Measurements from ENCODE around the gene P2RY13. TPM values are rescaled to one million over a fixed set of nuclear protein-coding genes. Genes with fewer than 3 reads are reported as not detected.

P2RY13 gene
- total and polyA plus RNA-seq, 10 of the 15 experiments (the other 5 are each of a cell fraction or from before 2014, with no cell fraction given), result not detected

DNA sequence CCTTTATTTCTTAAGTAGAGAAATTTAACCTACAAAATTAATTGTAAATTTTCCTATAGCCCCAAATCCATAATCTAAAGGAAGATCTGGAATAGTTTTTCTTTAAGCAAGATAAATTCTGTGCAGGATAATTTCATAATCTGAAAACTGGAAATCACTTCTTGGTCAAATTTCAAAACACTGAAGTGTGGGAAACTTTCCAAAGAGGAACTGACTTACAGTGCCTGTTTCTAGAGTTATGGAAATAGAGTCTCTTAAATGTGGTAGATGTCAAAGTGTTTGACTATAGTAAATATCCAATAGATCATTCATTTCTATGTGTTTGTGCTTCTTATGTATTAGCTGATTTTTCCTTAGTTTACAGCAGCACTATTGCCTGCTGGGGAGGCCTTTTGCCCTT is 1.6 kb upstream of the P2RY13 start:
- H3K27me3 ChIP-seq (replicated peaks in 1 of 2; ENCODE audit: control insufficient read depth in 2 of 2, insufficient read depth in 2 of 2, low read length in 1 of 2), result 0 out of 4 replicates have a peak, but pooled peaks cover 0 to 3% of the 10 kb centered on the region in 2 experiments
- TF ChIP-seq NR2C1 (IDR thresholded peaks at IDR 0.05) (no peak), GATAD2B (conservative IDR thresholded peaks at IDR 0.05; ENCODE audit: low read depth) (no peak), ZSCAN29 (IDR thresholded peaks at IDR 0.05) (no peak), DPF2 (IDR thresholded peaks at IDR 0.05) (no peak), SREBF1 (IDR thresholded peaks at IDR 0.05; ENCODE audit: low read length) (no peak)
- TF ChIP-seq, protein P1, sequence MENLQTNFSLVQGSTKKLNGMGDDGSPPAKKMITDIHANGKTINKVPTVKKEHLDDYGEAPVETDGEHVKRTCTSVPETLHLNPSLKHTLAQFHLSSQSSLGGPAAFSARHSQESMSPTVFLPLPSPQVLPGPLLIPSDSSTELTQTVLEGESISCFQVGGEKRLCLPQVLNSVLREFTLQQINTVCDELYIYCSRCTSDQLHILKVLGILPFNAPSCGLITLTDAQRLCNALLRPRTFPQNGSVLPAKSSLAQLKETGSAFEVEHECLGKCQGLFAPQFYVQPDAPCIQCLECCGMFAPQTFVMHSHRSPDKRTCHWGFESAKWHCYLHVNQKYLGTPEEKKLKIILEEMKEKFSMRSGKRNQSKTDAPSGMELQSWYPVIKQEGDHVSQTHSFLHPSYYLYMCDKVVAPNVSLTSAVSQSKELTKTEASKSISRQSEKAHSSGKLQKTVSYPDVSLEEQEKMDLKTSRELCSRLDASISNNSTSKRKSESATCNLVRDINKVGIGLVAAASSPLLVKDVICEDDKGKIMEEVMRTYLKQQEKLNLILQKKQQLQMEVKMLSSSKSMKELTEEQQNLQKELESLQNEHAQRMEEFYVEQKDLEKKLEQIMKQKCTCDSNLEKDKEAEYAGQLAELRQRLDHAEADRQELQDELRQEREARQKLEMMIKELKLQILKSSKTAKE (IDR thresholded peaks at IDR 0.05; ENCODE audit: low read depth, poor library complexity, severe bottlenecking), result no peak
- TF ChIP-seq, protein P2, sequence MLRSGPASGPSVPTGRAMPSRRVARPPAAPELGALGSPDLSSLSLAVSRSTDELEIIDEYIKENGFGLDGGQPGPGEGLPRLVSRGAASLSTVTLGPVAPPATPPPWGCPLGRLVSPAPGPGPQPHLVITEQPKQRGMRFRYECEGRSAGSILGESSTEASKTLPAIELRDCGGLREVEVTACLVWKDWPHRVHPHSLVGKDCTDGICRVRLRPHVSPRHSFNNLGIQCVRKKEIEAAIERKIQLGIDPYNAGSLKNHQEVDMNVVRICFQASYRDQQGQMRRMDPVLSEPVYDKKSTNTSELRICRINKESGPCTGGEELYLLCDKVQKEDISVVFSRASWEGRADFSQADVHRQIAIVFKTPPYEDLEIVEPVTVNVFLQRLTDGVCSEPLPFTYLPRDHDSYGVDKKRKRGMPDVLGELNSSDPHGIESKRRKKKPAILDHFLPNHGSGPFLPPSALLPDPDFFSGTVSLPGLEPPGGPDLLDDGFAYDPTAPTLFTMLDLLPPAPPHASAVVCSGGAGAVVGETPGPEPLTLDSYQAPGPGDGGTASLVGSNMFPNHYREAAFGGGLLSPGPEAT (IDR thresholded peaks at IDR 0.05; ENCODE audit: low read depth), result no peak
- TF ChIP-seq, protein P3, sequence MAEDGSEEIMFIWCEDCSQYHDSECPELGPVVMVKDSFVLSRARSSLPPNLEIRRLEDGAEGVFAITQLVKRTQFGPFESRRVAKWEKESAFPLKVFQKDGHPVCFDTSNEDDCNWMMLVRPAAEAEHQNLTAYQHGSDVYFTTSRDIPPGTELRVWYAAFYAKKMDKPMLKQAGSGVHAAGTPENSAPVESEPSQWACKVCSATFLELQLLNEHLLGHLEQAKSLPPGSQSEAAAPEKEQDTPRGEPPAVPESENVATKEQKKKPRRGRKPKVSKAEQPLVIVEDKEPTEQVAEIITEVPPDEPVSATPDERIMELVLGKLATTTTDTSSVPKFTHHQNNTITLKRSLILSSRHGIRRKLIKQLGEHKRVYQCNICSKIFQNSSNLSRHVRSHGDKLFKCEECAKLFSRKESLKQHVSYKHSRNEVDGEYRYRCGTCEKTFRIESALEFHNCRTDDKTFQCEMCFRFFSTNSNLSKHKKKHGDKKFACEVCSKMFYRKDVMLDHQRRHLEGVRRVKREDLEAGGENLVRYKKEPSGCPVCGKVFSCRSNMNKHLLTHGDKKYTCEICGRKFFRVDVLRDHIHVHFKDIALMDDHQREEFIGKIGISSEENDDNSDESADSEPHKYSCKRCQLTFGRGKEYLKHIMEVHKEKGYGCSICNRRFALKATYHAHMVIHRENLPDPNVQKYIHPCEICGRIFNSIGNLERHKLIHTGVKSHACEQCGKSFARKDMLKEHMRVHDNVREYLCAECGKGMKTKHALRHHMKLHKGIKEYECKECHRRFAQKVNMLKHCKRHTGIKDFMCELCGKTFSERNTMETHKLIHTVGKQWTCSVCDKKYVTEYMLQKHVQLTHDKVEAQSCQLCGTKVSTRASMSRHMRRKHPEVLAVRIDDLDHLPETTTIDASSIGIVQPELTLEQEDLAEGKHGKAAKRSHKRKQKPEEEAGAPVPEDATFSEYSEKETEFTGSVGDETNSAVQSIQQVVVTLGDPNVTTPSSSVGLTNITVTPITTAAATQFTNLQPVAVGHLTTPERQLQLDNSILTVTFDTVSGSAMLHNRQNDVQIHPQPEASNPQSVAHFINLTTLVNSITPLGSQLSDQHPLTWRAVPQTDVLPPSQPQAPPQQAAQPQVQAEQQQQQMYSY (CRISPR knock-in tag; IDR thresholded peaks at IDR 0.05), result no peak
- TF ChIP-seq, protein P4, sequence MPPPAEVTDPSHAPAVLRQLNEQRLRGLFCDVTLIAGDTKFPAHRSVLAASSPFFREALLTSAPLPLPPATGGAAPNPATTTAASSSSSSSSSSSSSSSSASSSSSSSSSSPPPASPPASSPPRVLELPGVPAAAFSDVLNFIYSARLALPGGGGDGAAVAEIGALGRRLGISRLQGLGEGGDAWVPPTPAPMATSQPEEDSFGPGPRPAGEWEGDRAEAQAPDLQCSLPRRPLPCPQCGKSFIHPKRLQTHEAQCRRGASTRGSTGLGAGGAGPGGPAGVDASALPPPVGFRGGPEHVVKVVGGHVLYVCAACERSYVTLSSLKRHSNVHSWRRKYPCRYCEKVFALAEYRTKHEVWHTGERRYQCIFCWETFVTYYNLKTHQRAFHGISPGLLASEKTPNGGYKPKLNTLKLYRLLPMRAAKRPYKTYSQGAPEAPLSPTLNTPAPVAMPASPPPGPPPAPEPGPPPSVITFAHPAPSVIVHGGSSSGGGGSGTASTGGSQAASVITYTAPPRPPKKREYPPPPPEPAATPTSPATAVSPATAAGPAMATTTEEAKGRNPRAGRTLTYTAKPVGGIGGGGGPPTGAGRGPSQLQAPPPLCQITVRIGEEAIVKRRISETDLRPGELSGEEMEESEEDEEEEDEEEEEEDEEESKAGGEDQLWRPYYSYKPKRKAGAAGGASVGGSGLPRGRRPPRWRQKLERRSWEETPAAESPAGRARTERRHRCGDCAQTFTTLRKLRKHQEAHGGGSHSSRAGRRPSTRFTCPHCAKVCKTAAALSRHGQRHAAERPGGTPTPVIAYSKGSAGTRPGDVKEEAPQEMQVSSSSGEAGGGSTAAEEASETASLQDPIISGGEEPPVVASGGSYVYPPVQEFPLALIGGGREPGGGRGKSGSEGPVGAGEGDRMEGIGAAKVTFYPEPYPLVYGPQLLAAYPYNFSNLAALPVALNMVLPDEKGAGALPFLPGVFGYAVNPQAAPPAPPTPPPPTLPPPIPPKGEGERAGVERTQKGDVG (CRISPR knock-in tag; IDR thresholded peaks at IDR 0.05), result no peak

More for the DNA sequence above, 1.6 kb upstream of the P2RY13 start:
- BruUV-seq (replicated peaks), result no TSS peak
- no peak for ATAC-seq
- H3K27ac ChIP-seq (ENCODE audit: control insufficient read depth, insufficient read depth), result no peak overlapping the region
- H3K79me2 ChIP-seq (ENCODE audit: control insufficient read depth, insufficient read depth, low read length), result no peaks in the 10 kb centered on the region
- SMC1A ChIA-PET (ENCODE audit: uncharacterized antibody, unreplicated experiment), result no interaction called here
- no peak for FAIRE-seq
- RAD21 ChIA-PET (ENCODE audit: unreplicated experiment), result no interaction called here
- no peaks in the 10 kb centered on the region for H4K20me1 ChIP-seq (ENCODE audit: control insufficient read depth, insufficient read depth)
- H3K36me3 ChIP-seq (ENCODE audit: control insufficient read depth in 2 of 2, insufficient read depth in 2 of 2, low read length in 1 of 2), result no peaks in the 10 kb centered on the region
- no peak overlapping the region for H3K9ac ChIP-seq (ENCODE audit: control insufficient read depth, insufficient read depth, low read length)
- in situ Hi-C loops (cut with MboI) (no loop called here), intact Hi-C loops (cut with micrococcal nuclease; ENCODE audit: unreplicated experiment) (no loop called here)
- CTCF ChIA-PET, result interaction anchor here (1.4 to 2.4 kb wide), 2 partner anchors 8 to 103 kb away, joined by 3 to 8 read pairs; no protein-coding TSS in a partner anchor
- H3K4me1 ChIP-seq (ENCODE audit: control insufficient read depth, insufficient read depth, low read length), result no peaks in the 10 kb centered on the region
- POLR2A ChIA-PET, result no interaction called here
- no peak for DNase-seq (ENCODE audit: low read depth, low spot score)
- no peak overlapping the region for H2AFZ ChIP-seq (ENCODE audit: control insufficient read depth, low read depth, low read length)
- no peak overlapping the region for H3K4me3 ChIP-seq
- no peak overlapping the region for H3K4me2 ChIP-seq (ENCODE audit: control insufficient read depth, insufficient read depth)
- H3K9me3 ChIP-seq (replicated peaks; ENCODE audit: control insufficient read depth, insufficient read depth, low read length), result no peaks in the 10 kb centered on the region
